HG02973 (cell line): ENCODE data around the gene TRAF3.
"Not testable (repeated sequence)": the region's sequence is repeated elsewhere in the genome, so short reads cannot be mapped to it uniquely, and the experiment has no call there.

Source experiments
- ATAC-seq: cut with Tn5 transposase; IDR thresholded peaks from one replicate; pipeline ENCODE4 v1.9.1; 2021; ENCODE audit warnings: moderate library complexity; ENCODE audit not compliant: unreplicated experiment

The TRAF3 gene

DNA sequence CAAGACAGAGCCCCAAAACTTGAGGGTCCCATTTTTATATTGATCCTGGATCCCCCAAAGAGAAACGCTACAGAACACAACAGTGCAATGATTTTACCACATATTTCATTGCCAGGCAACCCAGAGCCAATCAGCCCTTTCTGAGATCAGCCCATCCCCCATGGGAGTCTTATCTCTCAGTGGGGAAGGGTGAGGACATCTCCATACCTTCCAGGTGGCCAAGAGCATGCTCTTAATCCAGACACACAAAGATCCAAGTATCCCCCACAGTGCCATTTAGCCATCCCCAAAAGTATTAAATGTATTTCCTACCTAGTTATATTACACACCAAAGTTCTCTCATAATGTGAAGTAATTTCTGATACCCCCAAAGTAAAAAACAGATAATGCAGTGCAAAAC is 82.7 kb downstream of the TRAF3 start:
- ATAC-seq = no peak

DNA sequence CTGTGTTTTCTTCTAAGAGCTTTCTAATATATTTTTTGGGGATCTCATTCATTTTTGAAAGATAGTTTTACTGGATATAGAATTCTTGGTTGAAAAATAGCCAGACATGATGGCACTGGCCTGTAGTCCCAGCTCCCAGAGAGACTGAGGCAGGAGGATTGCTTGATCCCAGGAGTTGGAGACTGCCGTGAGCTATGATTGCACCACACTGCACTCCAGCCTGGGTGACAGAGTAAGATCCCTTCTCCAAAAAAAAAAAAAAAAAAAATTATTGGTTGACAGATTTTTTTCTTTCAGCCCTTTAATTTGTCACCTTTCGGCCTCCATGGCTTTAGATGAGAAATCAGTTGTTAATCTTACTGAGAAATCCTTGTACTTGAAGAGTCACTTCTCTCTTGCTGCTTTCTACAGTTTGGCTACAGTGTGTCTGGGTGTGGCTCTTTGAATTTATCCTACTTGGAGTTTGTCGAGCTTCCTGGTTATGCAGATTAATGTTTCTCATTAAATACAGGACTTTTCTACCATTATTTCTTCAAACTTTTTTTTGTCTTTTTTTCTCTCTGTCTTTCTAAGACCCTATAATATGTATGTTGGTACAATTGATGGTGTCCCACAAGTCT is 85.0 kb downstream of the TRAF3 start:
- ATAC-seq = no peak

DNA sequence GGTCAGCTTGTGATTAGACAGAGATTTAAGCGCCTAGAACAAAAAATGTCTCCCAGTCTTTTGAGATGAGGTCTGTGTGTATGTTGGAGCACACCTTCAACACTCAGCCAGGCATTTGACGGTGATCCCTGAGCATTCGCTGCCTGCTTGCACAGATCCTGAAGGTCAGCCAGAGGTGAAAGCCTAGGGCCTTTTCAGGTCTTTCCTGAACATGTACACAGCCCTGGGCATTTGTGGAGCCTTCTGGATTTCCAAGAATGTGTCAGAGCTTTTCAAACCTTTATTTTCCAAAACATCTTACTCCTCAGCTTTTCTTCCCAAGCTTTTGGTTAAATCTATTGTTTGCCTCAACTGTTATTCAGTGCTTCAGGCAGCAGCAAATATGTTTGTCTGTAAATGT is 86.1 kb downstream of the TRAF3 start:
- no peak for ATAC-seq

- ATAC-seq = not testable (repeated sequence)
Observed at GRCh38 chr14:102865916-102866315, 88.7 kb downstream of the TRAF3 start.

GRCh38 chr14:102866982-102867761 is 89.9 kb downstream of the TRAF3 start:
- ATAC-seq = no peak

- no peak for ATAC-seq
Observed at GRCh38 chr14:102867826-102868580, 90.8 kb downstream of the TRAF3 start.

DNA sequence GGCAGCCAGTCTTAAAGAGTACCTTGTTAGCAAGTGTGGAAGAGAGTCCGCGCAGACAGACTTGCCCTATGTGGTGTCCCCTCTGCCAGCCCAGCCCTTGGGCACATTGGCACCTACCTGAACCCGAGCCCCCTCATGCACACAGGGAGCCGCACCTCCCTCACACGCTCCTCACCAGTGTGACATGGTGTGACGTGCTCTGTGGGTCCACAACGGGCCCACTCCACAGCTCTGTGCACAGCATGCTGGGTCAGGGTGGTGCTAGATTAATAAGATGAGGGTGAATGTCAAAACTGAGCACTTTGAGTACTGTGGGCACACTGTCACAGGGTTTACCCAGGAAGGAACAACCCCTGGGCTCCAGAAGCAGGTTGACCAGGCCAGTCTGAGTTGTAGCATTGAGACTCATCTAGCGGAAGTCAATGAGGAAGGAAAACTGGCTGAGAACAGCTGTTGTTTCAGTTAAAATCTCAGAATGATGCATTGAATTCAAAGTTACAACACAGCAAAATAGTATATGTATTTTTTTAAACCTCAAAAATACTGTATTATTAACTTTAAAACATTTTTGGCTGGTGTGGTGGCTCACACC is 91.8 kb downstream of the TRAF3 start:
- no peak for ATAC-seq

DNA sequence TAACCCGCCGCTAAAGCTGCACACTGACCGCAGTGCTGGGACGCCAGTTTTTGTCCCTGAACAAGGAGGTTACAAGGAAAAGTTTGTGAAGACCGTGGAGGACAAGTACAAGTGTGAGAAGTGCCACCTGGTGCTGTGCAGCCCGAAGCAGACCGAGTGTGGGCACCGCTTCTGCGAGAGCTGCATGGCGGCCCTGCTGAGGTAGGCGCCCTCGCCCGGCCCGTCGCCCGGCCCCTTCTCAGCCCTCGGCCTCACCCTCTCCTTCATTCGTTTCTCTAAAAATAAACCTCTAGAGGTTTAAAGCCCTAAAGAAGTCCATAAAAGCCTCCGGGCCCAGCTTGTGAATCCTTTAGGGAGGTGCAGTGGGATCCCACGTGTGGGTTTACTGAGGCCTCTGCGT is 93.0 kb downstream of the TRAF3 start:
- no peak for ATAC-seq

- no peak for ATAC-seq
Observed at GRCh38 chr14:102870994-102871831, 94.0 kb downstream of the TRAF3 start.

GRCh38 chr14:102872020-102872419 is 94.8 kb downstream of the TRAF3 start:
- ATAC-seq = no peak

- no peak for ATAC-seq
Observed at GRCh38 chr14:102873131-102873530, 95.9 kb downstream of the TRAF3 start.

- ATAC-seq = no peak
Observed at GRCh38 chr14:102873546-102874061, 96.4 kb downstream of the TRAF3 start.

GRCh38 chr14:102875652-102876051 is 98.4 kb downstream of the TRAF3 start:
- no peak for ATAC-seq

GRCh38 chr14:102877511-102877910 is 100.3 kb downstream of the TRAF3 start:
- ATAC-seq = not testable (repeated sequence)

GRCh38 chr14:102878174-102878969 is 101.1 kb downstream of the TRAF3 start:
- no peak for ATAC-seq

DNA sequence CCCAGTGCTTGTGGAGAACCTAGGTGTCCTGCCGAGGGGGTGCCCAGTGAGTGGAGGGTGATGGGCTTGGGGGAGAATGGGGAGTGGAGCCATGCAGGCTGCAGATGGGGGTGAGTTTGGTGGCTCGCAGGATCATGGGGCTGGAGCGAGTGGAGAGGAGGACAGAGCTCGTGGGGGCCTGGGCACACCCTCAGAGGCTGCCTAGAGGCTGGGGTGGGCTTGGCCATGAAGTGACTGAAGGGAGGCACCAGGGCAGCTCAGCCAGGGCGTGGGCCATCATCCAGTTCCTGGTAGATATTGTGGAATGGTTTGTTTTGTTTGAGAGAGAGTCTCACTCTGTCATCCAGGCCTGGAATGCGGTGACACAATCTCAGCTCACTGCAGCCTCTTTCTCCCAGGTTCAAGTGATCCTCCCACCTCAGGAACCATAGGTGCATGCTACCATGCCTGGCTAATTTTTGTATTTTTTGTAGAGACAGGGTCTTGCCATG is 101.8 kb downstream of the TRAF3 start:
- ATAC-seq = no peak

- no peak for ATAC-seq
Observed at GRCh38 chr14:102882226-102882906, 105.1 kb downstream of the TRAF3 start.

DNA sequence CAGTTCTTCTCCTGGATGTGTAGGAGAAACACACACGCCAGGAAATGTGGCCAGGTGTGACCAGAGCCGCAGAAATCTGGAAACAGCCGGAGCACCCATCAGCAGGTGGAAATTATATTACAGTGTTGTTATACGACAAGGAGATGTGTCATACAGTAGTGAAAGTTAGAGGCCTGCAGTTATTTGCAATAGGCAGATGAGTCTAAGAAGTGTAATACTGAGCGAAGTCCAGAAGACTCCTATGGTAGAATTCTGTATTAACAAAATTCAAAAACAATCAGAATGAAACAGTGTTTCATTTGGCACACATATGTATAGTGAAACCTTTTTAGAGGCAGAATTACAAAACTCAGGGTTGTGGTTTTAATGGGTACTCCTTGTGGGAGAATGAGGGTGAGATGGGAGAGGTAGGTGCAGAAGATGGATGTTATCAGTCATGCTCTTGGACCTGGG is 105.9 kb downstream of the TRAF3 start:
- no peak for ATAC-seq

DNA sequence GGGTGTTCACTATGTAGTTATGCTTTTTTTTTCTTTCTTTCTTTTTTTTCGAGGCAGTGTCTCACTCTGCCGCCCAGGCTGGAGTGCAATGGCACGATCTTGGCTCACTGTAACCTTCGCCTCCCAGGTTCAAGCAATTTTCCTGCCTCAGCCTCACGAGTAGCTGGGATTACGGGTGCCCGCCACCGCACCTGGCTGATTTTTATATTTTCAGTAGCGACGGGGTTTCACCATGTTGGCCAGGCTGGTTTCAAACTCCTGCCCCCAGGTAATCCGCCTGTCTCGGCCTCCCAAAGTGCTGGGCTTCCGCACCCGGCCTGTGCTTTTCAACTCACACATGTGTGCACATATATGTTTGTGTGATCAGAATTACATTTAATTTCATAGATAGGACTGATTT is 106.3 kb downstream of the TRAF3 start:
- ATAC-seq = no peak
